Measurements from ENCODE around the gene PNPLA7.
A peak's percentile ranks its signal among the peaks of the same experiment; 100 is the strongest.

The PNPLA7 gene

DNA sequence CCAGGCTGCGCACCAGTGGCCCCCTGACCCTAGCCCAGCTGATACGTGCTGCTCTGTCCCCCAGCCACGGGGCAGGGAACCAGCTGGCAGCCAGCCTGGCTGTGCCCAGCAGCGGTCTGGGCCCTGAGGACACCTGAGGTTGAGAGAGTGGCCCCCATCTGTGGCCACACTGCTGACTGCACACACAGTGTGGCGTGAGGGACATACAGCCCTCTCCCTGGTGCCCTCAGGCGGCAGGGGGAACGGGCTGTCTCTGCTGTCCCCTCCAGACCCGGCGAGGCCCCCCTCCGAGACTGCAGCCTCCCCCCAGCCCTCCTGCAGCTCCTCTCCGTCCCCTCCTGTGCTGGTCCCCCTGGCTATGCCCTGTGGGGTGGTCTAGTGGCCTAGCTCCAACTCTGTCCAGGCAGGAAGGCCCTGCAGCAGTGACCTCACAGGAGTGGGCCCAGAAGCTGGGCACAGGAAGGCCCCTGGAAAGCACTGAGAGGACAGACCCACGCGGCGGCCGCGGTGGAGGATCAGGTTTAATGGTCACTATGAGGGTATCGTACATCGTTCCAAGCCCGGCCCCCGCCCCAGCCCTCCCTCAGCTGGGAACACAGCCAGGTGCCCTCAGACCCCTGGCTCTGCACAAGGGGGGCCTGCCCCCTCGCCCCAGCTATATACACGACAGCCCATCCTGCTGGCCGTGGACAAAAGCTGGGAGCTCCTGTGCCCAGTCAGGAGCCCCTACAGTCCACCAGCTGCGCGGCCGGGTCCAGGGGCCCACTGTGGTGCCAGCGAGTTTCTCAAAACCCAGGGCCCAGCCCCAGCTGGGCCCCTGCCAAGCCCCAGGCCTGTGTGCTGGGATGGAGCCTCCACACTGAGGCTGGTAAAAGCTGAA is 102.2 kb downstream of the PNPLA7 start:
- H3K4me3 ChIP-seq (ENCODE audit: low read depth, low read length): no peak overlapping the region
- TF ChIP-seq, protein P1, sequence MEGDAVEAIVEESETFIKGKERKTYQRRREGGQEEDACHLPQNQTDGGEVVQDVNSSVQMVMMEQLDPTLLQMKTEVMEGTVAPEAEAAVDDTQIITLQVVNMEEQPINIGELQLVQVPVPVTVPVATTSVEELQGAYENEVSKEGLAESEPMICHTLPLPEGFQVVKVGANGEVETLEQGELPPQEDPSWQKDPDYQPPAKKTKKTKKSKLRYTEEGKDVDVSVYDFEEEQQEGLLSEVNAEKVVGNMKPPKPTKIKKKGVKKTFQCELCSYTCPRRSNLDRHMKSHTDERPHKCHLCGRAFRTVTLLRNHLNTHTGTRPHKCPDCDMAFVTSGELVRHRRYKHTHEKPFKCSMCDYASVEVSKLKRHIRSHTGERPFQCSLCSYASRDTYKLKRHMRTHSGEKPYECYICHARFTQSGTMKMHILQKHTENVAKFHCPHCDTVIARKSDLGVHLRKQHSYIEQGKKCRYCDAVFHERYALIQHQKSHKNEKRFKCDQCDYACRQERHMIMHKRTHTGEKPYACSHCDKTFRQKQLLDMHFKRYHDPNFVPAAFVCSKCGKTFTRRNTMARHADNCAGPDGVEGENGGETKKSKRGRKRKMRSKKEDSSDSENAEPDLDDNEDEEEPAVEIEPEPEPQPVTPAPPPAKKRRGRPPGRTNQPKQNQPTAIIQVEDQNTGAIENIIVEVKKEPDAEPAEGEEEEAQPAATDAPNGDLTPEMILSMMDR (IDR thresholded peaks at IDR 0.05; ENCODE audit: low read depth, low read length): no peak

DNA sequence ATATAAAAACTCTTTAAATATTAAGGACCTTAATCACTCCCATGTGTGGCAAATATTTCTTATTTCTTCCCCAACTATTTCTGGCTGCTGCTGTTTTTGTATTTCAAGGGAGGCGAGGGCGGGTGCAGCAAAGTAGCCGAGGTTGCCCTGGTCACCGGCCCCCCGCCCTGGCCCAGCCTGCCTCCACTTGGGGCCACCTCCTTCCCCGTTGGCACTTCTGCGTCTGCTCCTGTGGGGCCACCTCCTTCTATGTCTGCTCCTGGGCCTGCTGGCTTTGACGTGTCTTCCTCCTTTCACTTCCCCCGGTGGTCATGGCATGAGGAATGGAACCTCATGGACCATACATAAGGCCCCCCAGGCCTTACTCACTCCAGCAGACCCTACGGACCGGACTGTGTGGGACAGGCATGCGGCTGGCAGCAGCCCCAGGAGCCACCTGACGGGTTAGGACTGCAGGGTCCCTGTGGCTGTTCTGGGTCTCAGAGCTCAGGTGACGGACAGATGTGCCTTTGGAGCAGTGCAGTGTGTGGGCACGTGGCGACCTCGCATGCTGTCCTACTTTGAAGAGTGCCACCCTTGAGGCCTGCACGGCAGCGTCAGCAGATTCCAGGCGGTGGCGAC is 103.2 kb downstream of the PNPLA7 start:
- TF ChIP-seq, protein P1 (IDR thresholded peaks at IDR 0.05; ENCODE audit: low read depth, low read length): no peak
- H3K4me3 ChIP-seq (ENCODE audit: low read depth, low read length): no peak overlapping the region

GRCh38 chr9:137445930-137446431 is 104.2 kb downstream of the PNPLA7 start:
- no peak overlapping the region for H3K4me3 ChIP-seq (ENCODE audit: low read depth, low read length)
- TF ChIP-seq, protein P1 (IDR thresholded peaks at IDR 0.05; ENCODE audit: low read depth, low read length): no peak

GRCh38 chr9:137445275-137445807 is 104.9 kb downstream of the PNPLA7 start:
- TF ChIP-seq, protein P1 (IDR thresholded peaks at IDR 0.05; ENCODE audit: low read depth, low read length): peak; percentile 84
- H3K4me3 ChIP-seq (ENCODE audit: low read depth, low read length): no peak overlapping the region

GRCh38 chr9:137444106-137444790 is 106.0 kb downstream of the PNPLA7 start:
- H3K4me3 ChIP-seq (ENCODE audit: low read depth, low read length): no peak overlapping the region
- TF ChIP-seq, protein P1 (IDR thresholded peaks at IDR 0.05; ENCODE audit: low read depth, low read length): no peak

GRCh38 chr9:137441935-137442321 is 108.3 kb downstream of the PNPLA7 start:
- TF ChIP-seq, protein P1 (IDR thresholded peaks at IDR 0.05; ENCODE audit: low read depth, low read length): no peak
- no peak overlapping the region for H3K4me3 ChIP-seq (ENCODE audit: low read depth, low read length)
